ENCODE results near the gene MMD. TPM values are rescaled to one million over a fixed set of nuclear protein-coding genes. Genes with fewer than 3 reads are reported as not detected.
A peak's percentile ranks its signal among the peaks of the same experiment; 100 is the strongest.

Gene MMD
- total and polyA plus RNA-seq, 2 experiments from 2014 or later, result 6.0 to 6.6 TPM

GRCh38 chr17:55354010-55354409 lies 67.6 kb downstream of the MMD start:
- TF ChIP-seq EZH2 (IDR thresholded peaks at IDR 0.05; ENCODE audit: insufficient read depth, poor library complexity, severe bottlenecking) (no peak), EZH2phosphoT487 (IDR thresholded peaks at IDR 0.05; ENCODE audit: insufficient read depth, low read depth) (no peak)
- H3K4me1 ChIP-seq (ENCODE audit: insufficient read depth), result no peaks in the 10 kb centered on the region
- WGBS, 2 experiments (ENCODE audit: low coverage in 1 of 2, low lambda C conversion rate in 2 of 2, missing lambda C conversion rate in 2 of 2), result 60 to 78% methylated on average over 1 of the region's 1 CpG
- in situ Hi-C loops (cut with MboI), result no loop called here
- H3F3A ChIP-seq (ENCODE audit: insufficient read depth), result no peaks in the 10 kb centered on the region
- no peak overlapping the region for H3K4me2 ChIP-seq (ENCODE audit: unreplicated experiment)
- no peaks in the 10 kb centered on the region; the same call in 1 of the 2 replicates for H3K27me3 ChIP-seq (replicated peaks; ENCODE audit: insufficient read depth)
- H3K79me2 ChIP-seq (ENCODE audit: insufficient read depth), result no peaks in the 10 kb centered on the region
- H3K9ac ChIP-seq, result no peak overlapping the region
- H3K9me2 ChIP-seq (ENCODE audit: insufficient read depth), result no peaks in the 10 kb centered on the region
- no peak overlapping the region for H2AFZ ChIP-seq
- no peaks in the 10 kb centered on the region for H3K36me3 ChIP-seq (ENCODE audit: low read depth)
- DNase-seq, result no peak
- H4K20me1 ChIP-seq (ENCODE audit: insufficient read depth), result no peaks in the 10 kb centered on the region
- H3K27ac ChIP-seq, result no peak overlapping the region
- no peak overlapping the region for H3K4me3 ChIP-seq
- no peaks in the 10 kb centered on the region for H3K9me3 ChIP-seq (ENCODE audit: low read depth)

GRCh38 chr17:55351226-55351625 lies 70.4 kb downstream of the MMD start:
- Histone ChIP-seq H4K20me1 (ENCODE audit: insufficient read depth) (no peaks in the 10 kb centered on the region), H3K27ac (no peak overlapping the region), H3F3A (ENCODE audit: insufficient read depth) (no peaks in the 10 kb centered on the region), H3K9ac (no peak overlapping the region), H2AFZ (no peak overlapping the region), H3K79me2 (ENCODE audit: insufficient read depth) (no peaks in the 10 kb centered on the region), H3K4me1 (ENCODE audit: insufficient read depth) (no peaks in the 10 kb centered on the region), H3K36me3 (ENCODE audit: low read depth) (no peaks in the 10 kb centered on the region), H3K27me3 (replicated peaks; ENCODE audit: insufficient read depth) (no peaks in the 10 kb centered on the region; the same call in 1 of the 2 replicates), H3K9me3 (ENCODE audit: low read depth) (no peaks in the 10 kb centered on the region), H3K4me2 (ENCODE audit: unreplicated experiment) (no peak overlapping the region), H3K9me2 (ENCODE audit: insufficient read depth) (no peaks in the 10 kb centered on the region), H3K4me3 (no peak overlapping the region)
- TF ChIP-seq EZH2 (IDR thresholded peaks at IDR 0.05; ENCODE audit: insufficient read depth, poor library complexity, severe bottlenecking) (no peak), EZH2phosphoT487 (IDR thresholded peaks at IDR 0.05; ENCODE audit: insufficient read depth, low read depth) (no peak)
- in situ Hi-C loops (cut with MboI), result no loop called here
- WGBS, 2 experiments (ENCODE audit: low coverage in 1 of 2, low lambda C conversion rate in 2 of 2, missing lambda C conversion rate in 2 of 2), result 95 to 100% methylated on average over 1 of the region's 1 CpG
- DNase-seq, result no peak

- H3F3A ChIP-seq (ENCODE audit: insufficient read depth), result no peaks in the 10 kb centered on the region
- no peak overlapping the region for H3K4me3 ChIP-seq
- no peaks in the 10 kb centered on the region; the same call in 1 of the 2 replicates for H3K27me3 ChIP-seq (replicated peaks; ENCODE audit: insufficient read depth)
- H3K9me3 ChIP-seq (ENCODE audit: low read depth), result no peaks in the 10 kb centered on the region
- no peaks in the 10 kb centered on the region for H3K79me2 ChIP-seq (ENCODE audit: insufficient read depth)
- no peaks in the 10 kb centered on the region for H3K36me3 ChIP-seq (ENCODE audit: low read depth)
- no peak overlapping the region for H2AFZ ChIP-seq
- no peak for DNase-seq
- no peak overlapping the region for H3K9ac ChIP-seq
- in situ Hi-C loops (cut with MboI), result no loop called here
- WGBS, 2 experiments (ENCODE audit: low coverage in 1 of 2, low lambda C conversion rate in 2 of 2, missing lambda C conversion rate in 2 of 2), result 2 to 20% methylated on average over 2 of the region's 2 CpGs
- no peaks in the 10 kb centered on the region for H3K9me2 ChIP-seq (ENCODE audit: insufficient read depth)
- no peaks in the 10 kb centered on the region for H4K20me1 ChIP-seq (ENCODE audit: insufficient read depth)
- no peak overlapping the region for H3K4me2 ChIP-seq (ENCODE audit: unreplicated experiment)
- H3K27ac ChIP-seq, result no peak overlapping the region
- no peaks in the 10 kb centered on the region for H3K4me1 ChIP-seq (ENCODE audit: insufficient read depth)
- no peak for TF ChIP-seq EZH2phosphoT487 (IDR thresholded peaks at IDR 0.05; ENCODE audit: insufficient read depth, low read depth)
- no peak for TF ChIP-seq EZH2 (IDR thresholded peaks at IDR 0.05; ENCODE audit: insufficient read depth, poor library complexity, severe bottlenecking)
These were observed 70.8 kb downstream of the MMD start for GRCh38 chr17:55350825-55351205.

GRCh38 chr17:55348749-55349354 lies 72.8 kb downstream of the MMD start:
- Histone ChIP-seq H3K27ac (no peak overlapping the region), H3K36me3 (ENCODE audit: low read depth) (no peaks in the 10 kb centered on the region), H3K79me2 (ENCODE audit: insufficient read depth) (no peaks in the 10 kb centered on the region), H3K4me2 (ENCODE audit: unreplicated experiment) (no peak overlapping the region), H3F3A (ENCODE audit: insufficient read depth) (no peaks in the 10 kb centered on the region), H3K9me3 (ENCODE audit: low read depth) (no peaks in the 10 kb centered on the region), H2AFZ (0 out of 2 replicates have a peak overlapping the region, but pooled peaks have one; percentile 23), H3K27me3 (replicated peaks; ENCODE audit: insufficient read depth) (no peaks in the 10 kb centered on the region; the same call in 1 of the 2 replicates), H3K9me2 (ENCODE audit: insufficient read depth) (no peaks in the 10 kb centered on the region), H3K4me1 (ENCODE audit: insufficient read depth) (no peaks in the 10 kb centered on the region), H3K9ac (no peak overlapping the region), H3K4me3 (no peak overlapping the region), H4K20me1 (ENCODE audit: insufficient read depth) (no peaks in the 10 kb centered on the region)
- in situ Hi-C loops (cut with MboI), result no loop called here
- DNase-seq, result peak; percentile 76
- WGBS, 2 experiments (ENCODE audit: low coverage in 1 of 2, low lambda C conversion rate in 2 of 2, missing lambda C conversion rate in 2 of 2), result 9% methylated on average over 10 of the region's 10 CpGs
- TF ChIP-seq EZH2phosphoT487 (IDR thresholded peaks at IDR 0.05; ENCODE audit: insufficient read depth, low read depth), result no peak

Measured in GM23248 (cell line).